Liver (tissue), 3 donors: ENCODE data around the gene DOCK1.

ENCODE experiments used
- ATF3 ChIP-seq: IDR thresholded peaks from 2 replicates; pipeline ENCODE4 v1.6.1; 2016; ENCODE audit warnings: antibody characterized with exemption
- CTCF ChIP-seq: fragments of 150-350 bp; IDR thresholded peaks from 2 replicates; pipeline ENCODE4 v1.5.1; 2017; ENCODE audit warnings: improper control_type of control experiment, low read depth, low read length; ENCODE audit not compliant: missing input control
- EGR1 ChIP-seq, 2 donors: IDR thresholded peaks; 2 replicates each; pipeline ENCODE4 v1.6.1; 2016 to 2018; ENCODE audit warnings: antibody characterized with exemption in 2 of 2, low read depth in 2 of 2
- FOXA2 ChIP-seq: IDR thresholded peaks from 2 replicates; pipeline ENCODE4 v1.6.1; 2016; ENCODE audit warnings: antibody characterized with exemption
- GABPA ChIP-seq, 2 donors: IDR thresholded peaks in 1 of 2; conservative IDR thresholded peaks in 1 of 2; 2 replicates each; pipeline ENCODE4 v1.6.1; 2016; ENCODE audit warnings: antibody characterized with exemption in 2 of 2, mild to moderate bottlenecking in 1 of 2, moderate library complexity in 1 of 2
- HNF4A ChIP-seq, 2 donors: conservative IDR thresholded peaks; 2 replicates each; pipeline ENCODE4 v1.6.1; 2016; ENCODE audit warnings: antibody characterized with exemption in 2 of 2, mild to moderate bottlenecking in 2 of 2
- JUND ChIP-seq, 2 donors: IDR thresholded peaks; 2 replicates each; pipeline ENCODE4 v1.6.1; 2016; ENCODE audit warnings: antibody characterized with exemption in 2 of 2
- MAX ChIP-seq: IDR thresholded peaks from 2 replicates; pipeline ENCODE4 v1.6.1; 2016; ENCODE audit warnings: antibody characterized with exemption
- RAD21 ChIP-seq, 2 donors: IDR thresholded peaks; 2 replicates each; pipeline ENCODE4 v1.6.1; 2016; ENCODE audit warnings: antibody characterized with exemption in 2 of 2, mild to moderate bottlenecking in 2 of 2
- SP1 ChIP-seq: IDR thresholded peaks from 2 replicates; pipeline ENCODE4 v1.6.1; 2018; ENCODE audit warnings: antibody characterized with exemption, mild to moderate bottlenecking
- TAF1 ChIP-seq: conservative IDR thresholded peaks from 2 replicates; pipeline ENCODE4 v1.6.1; 2016; ENCODE audit warnings: antibody characterized with exemption, mild to moderate bottlenecking
- TF ChIP-seq, protein P1 (sequence below): IDR thresholded peaks from 2 replicates; pipeline ENCODE4 v1.6.1; 2016; ENCODE audit warnings: antibody characterized with exemption
- donor health status: healthy.
- donor health status: healthy.

DNA sequence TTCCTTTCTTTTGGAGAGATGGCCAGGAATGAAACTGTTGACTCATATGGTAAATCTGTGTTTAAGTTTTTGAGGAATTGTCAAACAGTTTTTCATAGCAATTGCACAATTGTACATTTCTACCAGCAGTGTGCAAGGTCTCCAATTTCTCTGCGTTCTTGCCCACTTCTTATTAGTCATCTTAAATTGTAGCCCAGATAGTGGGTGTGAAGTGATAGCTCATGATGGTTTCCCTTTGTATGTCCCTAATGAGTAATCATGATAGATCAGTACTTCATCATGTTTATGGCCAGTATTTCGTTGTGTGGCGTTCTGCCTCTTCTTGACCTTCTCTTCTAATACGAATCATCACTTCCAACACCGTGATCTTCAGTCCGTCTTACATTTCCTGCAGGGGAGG is 136.3 kb downstream of the DOCK1 start:
- TF ChIP-seq CTCF (no peak), SP1 (no peak), JUND (IDR thresholded peaks at IDR 0.05) (no peak), EGR1 (IDR thresholded peaks at IDR 0.05; ENCODE audit: low read depth in 2 of 2) (no peak), TAF1 (no peak), MAX (no peak), HNF4A (conservative IDR thresholded peaks at IDR 0.05) (no peak), GABPA (IDR thresholded peaks at IDR 0.05 in 1 of 2, conservative IDR thresholded peaks at IDR 0.05 in 1 of 2) (no peak), FOXA2 (no peak), ATF3 (no peak), RAD21 (IDR thresholded peaks at IDR 0.05) (no peak)
- TF ChIP-seq, protein P1, sequence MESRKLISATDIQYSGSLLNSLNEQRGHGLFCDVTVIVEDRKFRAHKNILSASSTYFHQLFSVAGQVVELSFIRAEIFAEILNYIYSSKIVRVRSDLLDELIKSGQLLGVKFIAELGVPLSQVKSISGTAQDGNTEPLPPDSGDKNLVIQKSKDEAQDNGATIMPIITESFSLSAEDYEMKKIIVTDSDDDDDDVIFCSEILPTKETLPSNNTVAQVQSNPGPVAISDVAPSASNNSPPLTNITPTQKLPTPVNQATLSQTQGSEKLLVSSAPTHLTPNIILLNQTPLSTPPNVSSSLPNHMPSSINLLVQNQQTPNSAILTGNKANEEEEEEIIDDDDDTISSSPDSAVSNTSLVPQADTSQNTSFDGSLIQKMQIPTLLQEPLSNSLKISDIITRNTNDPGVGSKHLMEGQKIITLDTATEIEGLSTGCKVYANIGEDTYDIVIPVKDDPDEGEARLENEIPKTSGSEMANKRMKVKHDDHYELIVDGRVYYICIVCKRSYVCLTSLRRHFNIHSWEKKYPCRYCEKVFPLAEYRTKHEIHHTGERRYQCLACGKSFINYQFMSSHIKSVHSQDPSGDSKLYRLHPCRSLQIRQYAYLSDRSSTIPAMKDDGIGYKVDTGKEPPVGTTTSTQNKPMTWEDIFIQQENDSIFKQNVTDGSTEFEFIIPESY, result no peak
